Suprapubic skin (tissue), 4 donors: Measurements from ENCODE around the gene ZSCAN20.

Experiments
- EP300 ChIP-seq: sonication (generic); formaldehyde crosslinking; IDR thresholded peaks from one replicate; pipeline ENCODE4 v1.6.1; 2017; ENCODE audit warnings: antibody characterized with exemption
- POLR2A ChIP-seq, 2 donors: fragments of 450-650 bp; IDR thresholded peaks; one replicate each; pipeline ENCODE4 v1.6.1; 2017; ENCODE audit warnings: antibody characterized with exemption in 2 of 2, mild to moderate bottlenecking in 2 of 2, moderate library complexity in 2 of 2
- POLR2AphosphoS5 ChIP-seq, 3 donors: sonication (generic); formaldehyde crosslinking; IDR thresholded peaks; one replicate each; pipeline ENCODE4 v1.6.1; 2017; ENCODE audit warnings: antibody characterized with exemption in 3 of 3
- TF ChIP-seq, protein P1 (sequence below), 2 donors: fragments of 200-600 bp in 1 of 2; fragments of 450-650 bp in 1 of 2; sonication (generic) in 1 of 2; IDR thresholded peaks; one replicate each; pipeline ENCODE4 v1.5.1; 2016 to 2019; ENCODE audit warnings: antibody characterized with exemption in 2 of 2, mild to moderate bottlenecking in 1 of 2, moderate library complexity in 1 of 2

- TF ChIP-seq, protein P1, sequence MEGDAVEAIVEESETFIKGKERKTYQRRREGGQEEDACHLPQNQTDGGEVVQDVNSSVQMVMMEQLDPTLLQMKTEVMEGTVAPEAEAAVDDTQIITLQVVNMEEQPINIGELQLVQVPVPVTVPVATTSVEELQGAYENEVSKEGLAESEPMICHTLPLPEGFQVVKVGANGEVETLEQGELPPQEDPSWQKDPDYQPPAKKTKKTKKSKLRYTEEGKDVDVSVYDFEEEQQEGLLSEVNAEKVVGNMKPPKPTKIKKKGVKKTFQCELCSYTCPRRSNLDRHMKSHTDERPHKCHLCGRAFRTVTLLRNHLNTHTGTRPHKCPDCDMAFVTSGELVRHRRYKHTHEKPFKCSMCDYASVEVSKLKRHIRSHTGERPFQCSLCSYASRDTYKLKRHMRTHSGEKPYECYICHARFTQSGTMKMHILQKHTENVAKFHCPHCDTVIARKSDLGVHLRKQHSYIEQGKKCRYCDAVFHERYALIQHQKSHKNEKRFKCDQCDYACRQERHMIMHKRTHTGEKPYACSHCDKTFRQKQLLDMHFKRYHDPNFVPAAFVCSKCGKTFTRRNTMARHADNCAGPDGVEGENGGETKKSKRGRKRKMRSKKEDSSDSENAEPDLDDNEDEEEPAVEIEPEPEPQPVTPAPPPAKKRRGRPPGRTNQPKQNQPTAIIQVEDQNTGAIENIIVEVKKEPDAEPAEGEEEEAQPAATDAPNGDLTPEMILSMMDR (IDR thresholded peaks at IDR 0.05): no peak
- TF ChIP-seq EP300 (no peak), POLR2A (IDR thresholded peaks at IDR 0.05) (no peak), POLR2AphosphoS5 (IDR thresholded peaks at IDR 0.05) (no peak)
Measured at GRCh38 chr1:33464552-33464951, 7.9 kb upstream of the ZSCAN20 start.
